ENCODE measurements around the gene NF1. TPM values are rescaled to one million over a fixed set of nuclear protein-coding genes. Genes with fewer than 3 reads are reported as not detected.

Gene NF1
- total RNA-seq, 1 experiment from 2014 or later, result 62.4 TPM

DNA sequence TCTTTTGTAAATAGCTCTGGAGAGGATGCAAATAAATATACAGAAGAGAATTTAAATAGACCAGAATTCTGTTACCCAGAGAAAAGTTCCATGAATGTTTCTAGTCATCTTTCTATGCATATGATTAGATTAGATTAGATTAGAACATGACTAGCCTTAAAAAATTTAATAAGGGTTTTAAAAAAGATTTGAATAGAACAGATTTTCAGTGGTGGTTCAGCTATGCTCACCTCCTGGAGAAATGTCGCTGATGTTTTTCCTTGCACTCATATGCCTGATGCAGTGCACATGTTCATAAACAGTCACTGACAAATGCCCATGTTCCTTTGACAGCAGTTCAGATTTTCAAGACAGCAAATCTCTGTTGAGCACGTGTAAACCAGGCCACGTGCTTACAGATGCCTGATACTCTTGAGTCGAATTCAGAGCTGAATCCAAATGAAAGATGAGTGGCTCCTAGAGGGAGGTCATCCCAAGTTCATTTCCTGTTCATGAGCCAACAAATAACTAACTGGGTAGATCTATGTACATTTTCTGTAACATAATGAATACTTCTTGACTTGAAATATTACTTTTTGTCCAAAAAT lies 276.8 kb downstream of the NF1 start:
- Histone ChIP-seq H3K27me3 (replicated peaks; ENCODE audit: control insufficient read depth, insufficient read depth, low read length) (no peaks in the 10 kb centered on the region), H3K4me1 (no peaks in the 10 kb centered on the region), H3K36me3 (ENCODE audit: control insufficient read depth, insufficient read depth, low read length) (no peaks in the 10 kb centered on the region; the same call in 1 of the 2 replicates), H3K9me3 (no peaks in the 10 kb centered on the region), H3K4me3 (ENCODE audit: low read depth, low read length) (no peak overlapping the region)
- ChIA-PET CTCF (interaction anchor here (1.6 kb wide), 1 partner anchor 133 kb away, joined by 5 read pairs; no protein-coding TSS in a partner anchor), POLR2A (no interaction called here)
- Mint-ChIP-seq H3K27me3 (ENCODE audit: insufficient read depth, unreplicated experiment) (no peaks in the 10 kb centered on the region), H3K4me1 (ENCODE audit: low read depth, unreplicated experiment) (no peaks in the 10 kb centered on the region), H3K36me3 (ENCODE audit: insufficient read depth, unreplicated experiment) (peaks cover 16% of the 10 kb centered on the region), H3K9me3 (ENCODE audit: unreplicated experiment) (no peaks in the 10 kb centered on the region), H3K27ac (ENCODE audit: unreplicated experiment) (no peak overlapping the region), H3K4me3 (ENCODE audit: unreplicated experiment) (no peak overlapping the region)
- BruUV-seq (replicated peaks), result no TSS peak
- intact Hi-C loops (cut with micrococcal nuclease; ENCODE audit: unreplicated experiment), result loop anchor here (2.0 to 10.0 kb wide), 3 partner anchors 107 to 359 kb away; no protein-coding TSS in a partner anchor
- no peak for DNase-seq
- no peak for TF ChIP-seq CTCF (IDR thresholded peaks at IDR 0.05; ENCODE audit: insufficient read depth in 1 of 2, low read depth in 1 of 2, low read length in 1 of 2, severe bottlenecking in 1 of 2, unreplicated experiment in 1 of 2)

DNA sequence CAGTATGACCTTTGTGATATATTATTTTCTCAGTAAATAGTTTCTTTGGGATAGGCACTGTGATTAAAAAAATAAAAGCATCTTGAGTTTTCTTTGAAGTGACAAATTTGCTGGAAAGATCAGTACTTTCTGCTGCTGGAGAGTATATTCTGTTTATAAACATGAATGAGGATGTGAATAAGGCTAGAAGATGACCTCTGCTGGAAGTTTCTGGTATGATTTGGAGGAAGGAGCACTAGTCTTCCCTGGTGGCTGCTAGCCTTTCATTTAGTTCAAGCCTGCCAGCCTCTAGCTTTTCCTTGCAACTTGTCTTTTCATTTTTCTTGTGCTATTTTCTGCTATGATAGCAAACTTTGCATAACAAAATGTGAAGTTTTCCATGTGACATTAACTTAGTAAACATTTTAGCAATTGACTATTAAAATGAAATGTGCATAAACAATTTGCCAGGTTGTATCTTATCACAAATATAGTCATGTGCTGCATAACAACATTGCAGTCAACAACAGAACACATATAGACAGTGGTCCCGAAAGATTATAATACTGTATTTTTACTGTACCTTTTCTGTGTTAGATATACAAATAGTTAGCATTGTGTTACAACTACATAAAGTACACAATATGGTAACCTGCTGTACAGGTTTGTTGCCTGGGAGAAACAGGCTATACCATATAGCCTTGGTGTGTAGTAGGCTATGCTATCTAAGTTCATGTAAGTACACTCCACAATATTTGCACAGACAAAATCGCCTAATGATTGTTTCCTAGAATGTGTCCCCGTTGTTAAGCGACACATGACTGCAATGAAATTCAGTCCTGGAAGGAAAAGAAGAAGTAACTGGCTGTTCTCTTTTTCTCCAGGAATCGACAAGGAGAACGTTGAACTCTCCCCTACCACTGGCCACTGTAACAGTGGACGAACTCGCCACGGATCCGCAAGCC lies 278.6 kb downstream of the NF1 start:
- Histone ChIP-seq H3K4me3 (ENCODE audit: low read depth, low read length) (no peak overlapping the region), H3K27me3 (replicated peaks; ENCODE audit: control insufficient read depth, insufficient read depth, low read length) (no peaks in the 10 kb centered on the region), H3K36me3 (ENCODE audit: control insufficient read depth, insufficient read depth, low read length) (no peaks in the 10 kb centered on the region; the same call in 1 of the 2 replicates), H3K9me3 (no peaks in the 10 kb centered on the region), H3K4me1 (no peaks in the 10 kb centered on the region)
- ChIA-PET CTCF (interaction anchor here (1.6 kb wide), 1 partner anchor 135 kb away, joined by 5 read pairs; no protein-coding TSS in a partner anchor), POLR2A (interaction anchor here (0.6 kb wide), 1 partner anchor 411 kb away, joined by 3 read pairs; no protein-coding TSS in a partner anchor)
- Mint-ChIP-seq H3K4me1 (ENCODE audit: low read depth, unreplicated experiment) (no peaks in the 10 kb centered on the region), H3K36me3 (ENCODE audit: insufficient read depth, unreplicated experiment) (peaks cover 18% of the 10 kb centered on the region), H3K9me3 (ENCODE audit: unreplicated experiment) (no peaks in the 10 kb centered on the region), H3K4me3 (ENCODE audit: unreplicated experiment) (no peak overlapping the region), H3K27me3 (ENCODE audit: insufficient read depth, unreplicated experiment) (no peaks in the 10 kb centered on the region), H3K27ac (ENCODE audit: unreplicated experiment) (no peak overlapping the region)
- peak in 1 of 2 experiments; percentile 53 for DNase-seq
- TF ChIP-seq CTCF (IDR thresholded peaks at IDR 0.05; ENCODE audit: insufficient read depth in 1 of 2, low read depth in 1 of 2, low read length in 1 of 2, severe bottlenecking in 1 of 2, unreplicated experiment in 1 of 2), result peak; percentile 61 to 63
- intact Hi-C loops (cut with micrococcal nuclease; ENCODE audit: unreplicated experiment), result loop anchor here (2.0 to 10.0 kb wide), 3 partner anchors 109 to 361 kb away; no protein-coding TSS in a partner anchor
- no TSS peak for BruUV-seq (replicated peaks)

DNA sequence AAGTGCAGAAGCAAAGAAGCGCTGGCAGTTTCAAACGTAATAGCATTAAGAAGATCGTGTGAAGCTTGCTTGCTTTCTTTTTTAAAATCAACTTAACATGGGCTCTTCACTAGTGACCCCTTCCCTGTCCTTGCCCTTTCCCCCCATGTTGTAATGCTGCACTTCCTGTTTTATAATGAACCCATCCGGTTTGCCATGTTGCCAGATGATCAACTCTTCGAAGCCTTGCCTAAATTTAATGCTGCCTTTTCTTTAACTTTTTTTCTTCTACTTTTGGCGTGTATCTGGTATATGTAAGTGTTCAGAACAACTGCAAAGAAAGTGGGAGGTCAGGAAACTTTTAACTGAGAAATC lies 279.3 kb downstream of the NF1 start:
- no peaks in the 10 kb centered on the region for H3K4me1 Mint-ChIP-seq (ENCODE audit: low read depth, unreplicated experiment)
- H3K27me3 Mint-ChIP-seq (ENCODE audit: insufficient read depth, unreplicated experiment), result no peaks in the 10 kb centered on the region
- H3K9me3 Mint-ChIP-seq (ENCODE audit: unreplicated experiment), result no peaks in the 10 kb centered on the region
- CTCF ChIA-PET, result no interaction called here
- peaks cover 18% of the 10 kb centered on the region for H3K36me3 Mint-ChIP-seq (ENCODE audit: insufficient read depth, unreplicated experiment)
- H3K27me3 ChIP-seq (replicated peaks; ENCODE audit: control insufficient read depth, insufficient read depth, low read length), result no peaks in the 10 kb centered on the region
- no peak for TF ChIP-seq CTCF (IDR thresholded peaks at IDR 0.05; ENCODE audit: insufficient read depth in 1 of 2, low read depth in 1 of 2, low read length in 1 of 2, severe bottlenecking in 1 of 2, unreplicated experiment in 1 of 2)
- H3K27ac Mint-ChIP-seq (ENCODE audit: unreplicated experiment), result no peak overlapping the region
- no TSS peak for BruUV-seq (replicated peaks)
- no peaks in the 10 kb centered on the region; the same call in 1 of the 2 replicates for H3K36me3 ChIP-seq (ENCODE audit: control insufficient read depth, insufficient read depth, low read length)
- H3K4me3 Mint-ChIP-seq (ENCODE audit: unreplicated experiment), result no peak overlapping the region
- intact Hi-C loops (cut with micrococcal nuclease; ENCODE audit: unreplicated experiment), result loop anchor here (10.0 kb wide), 2 partner anchors 109 to 139 kb away; no protein-coding TSS in a partner anchor
- H3K9me3 ChIP-seq, result no peaks in the 10 kb centered on the region
- H3K4me3 ChIP-seq (ENCODE audit: low read depth, low read length), result no peak overlapping the region
- no peak for DNase-seq
- POLR2A ChIA-PET, result no interaction called here
- H3K4me1 ChIP-seq, result no peaks in the 10 kb centered on the region

Measured in Caco-2 (cell line).